Activated CD8-positive, alpha-beta T cell treated with anti-CD3 and anti-CD28 coated beads for 36 hours (primary cell): ENCODE results near the gene PLN. TPM values are rescaled to one million over a fixed set of nuclear protein-coding genes. Genes with fewer than 3 reads are reported as not detected.

Experiments
- ATAC-seq: fragments of 200-7000 bp; cut with Tn5 transposase; one replicate; pipeline ENCODE4 v1.10.0; 2021; ENCODE audit warnings: mild to moderate bottlenecking, moderate library complexity
- CTCF ChIA-PET: fragments of 350-600 bp; sonication (Branson Sonifier 250); formaldehyde crosslinking; loops from one replicate; lab custom pipeline; 2021; ENCODE audit warnings: antibody characterized with exemption; lab: Charles Lee
- POLR2A ChIA-PET: fragments of 350-600 bp; sonication (Branson Sonifier 250); formaldehyde crosslinking; loops from one replicate; lab custom pipeline; 2021; ENCODE audit warnings: antibody characterized with exemption; lab: Charles Lee
- DNase-seq: peaks from one replicate; pipeline ENCODE4 v3.0.0-alpha.2; 2020
- H3K27ac Mint-ChIP-seq: one replicate; pipeline ENCODE4 v1.8.0; 2021; ENCODE audit warnings: mild to moderate bottlenecking, mixed read lengths
- H3K27me3 Mint-ChIP-seq: one replicate; pipeline ENCODE4 v1.8.0; 2021; ENCODE audit warnings: mixed read lengths
- H3K36me3 Mint-ChIP-seq: one replicate; pipeline ENCODE4 v1.8.0; 2021; ENCODE audit warnings: low read depth, mixed read lengths
- H3K4me1 Mint-ChIP-seq: one replicate; pipeline ENCODE4 v1.8.0; 2021; ENCODE audit warnings: low read depth, mixed read lengths
- H3K4me3 Mint-ChIP-seq: one replicate; pipeline ENCODE4 v1.8.0; 2021; ENCODE audit warnings: mild to moderate bottlenecking, moderate library complexity, mixed read lengths
- H3K9me3 Mint-ChIP-seq: one replicate; pipeline ENCODE4 v1.8.0; 2021; ENCODE audit warnings: mixed read lengths
- CTCF ChIP-seq: fragments of 200-600 bp; IDR thresholded peaks from one replicate; pipeline ENCODE4 v1.8.0; 2022; ENCODE audit warnings: antibody characterized with exemption, mild to moderate bottlenecking
- intact Hi-C: fragments of 100-400 bp; cut with micrococcal nuclease; formaldehyde crosslinking; loops from one replicate; pipeline ENCODE4 v1.10.0; 2022
- total RNA-seq, 2 experiments: library from RNA; stranded (reverse); gene quantifications; one replicate each; pipeline ENCODE4 v1.2.3, GENCODE V29; 2021

The PLN gene
- total RNA-seq, 2 experiments from 2014 or later: not detected

GRCh38 chr6:118588626-118589025 lies 40.5 kb downstream of the PLN start:
- H3K9me3 Mint-ChIP-seq: peaks cover under 1% of the 10 kb centered on the region
- TF ChIP-seq CTCF: no peak
- ChIA-PET CTCF (interaction anchor here (1.4 kb wide), 1 partner anchor 30 kb away, joined by 3 read pairs; no protein-coding TSS in a partner anchor), POLR2A (no interaction called here)
- no peak overlapping the region for H3K4me3 Mint-ChIP-seq
- DNase-seq (no peak), ATAC-seq (no peak)
- intact Hi-C loops: no loop called here
- peaks cover 38% of the 10 kb centered on the region for H3K4me1 Mint-ChIP-seq
- no peaks in the 10 kb centered on the region for H3K27me3 Mint-ChIP-seq
- H3K27ac Mint-ChIP-seq: no peak overlapping the region
- H3K36me3 Mint-ChIP-seq: peaks cover 46% of the 10 kb centered on the region

GRCh38 chr6:118589186-118589585 lies 41.1 kb downstream of the PLN start:
- intact Hi-C loops: no loop called here
- Mint-ChIP-seq H3K36me3 (peaks cover 51% of the 10 kb centered on the region), H3K27me3 (no peaks in the 10 kb centered on the region), H3K9me3 (peaks cover 3% of the 10 kb centered on the region), H3K27ac (no peak overlapping the region), H3K4me1 (peaks cover 42% of the 10 kb centered on the region), H3K4me3 (no peak overlapping the region)
- POLR2A ChIA-PET: no interaction called here
- no peak for TF ChIP-seq CTCF
- CTCF ChIA-PET: no interaction called here
- DNase-seq (no peak), ATAC-seq (no peak)

GRCh38 chr6:118589649-118590365 lies 41.7 kb downstream of the PLN start:
- H3K4me3 Mint-ChIP-seq: no peak overlapping the region
- CTCF ChIA-PET: no interaction called here
- peaks cover 51% of the 10 kb centered on the region for H3K36me3 Mint-ChIP-seq
- peaks cover 42% of the 10 kb centered on the region for H3K4me1 Mint-ChIP-seq
- intact Hi-C loops: no loop called here
- ATAC-seq (no peak), DNase-seq (no peak)
- H3K9me3 Mint-ChIP-seq: peaks cover 3% of the 10 kb centered on the region
- H3K27me3 Mint-ChIP-seq: no peaks in the 10 kb centered on the region
- TF ChIP-seq CTCF: no peak
- POLR2A ChIA-PET: no interaction called here
- H3K27ac Mint-ChIP-seq: no peak overlapping the region

GRCh38 chr6:118591897-118592296 lies 43.8 kb downstream of the PLN start:
- Mint-ChIP-seq H3K4me1 (peaks cover 44% of the 10 kb centered on the region), H3K27me3 (no peaks in the 10 kb centered on the region), H3K27ac (no peak overlapping the region), H3K36me3 (peaks cover 50% of the 10 kb centered on the region), H3K9me3 (peaks cover 8% of the 10 kb centered on the region), H3K4me3 (no peak overlapping the region)
- no peak for DNase-seq
- no peak for ATAC-seq
- CTCF ChIA-PET: interaction anchor here (1.8 kb wide), 1 partner anchor 23 kb away, joined by 3 read pairs; no protein-coding TSS in a partner anchor
- intact Hi-C loops: no loop called here
- no peak for TF ChIP-seq CTCF
- POLR2A ChIA-PET: no interaction called here

GRCh38 chr6:118594877-118595276 lies 46.8 kb downstream of the PLN start:
- H3K27ac Mint-ChIP-seq: no peak overlapping the region
- intact Hi-C loops: no loop called here
- DNase-seq (no peak), ATAC-seq (no peak)
- H3K9me3 Mint-ChIP-seq: peaks cover 11% of the 10 kb centered on the region
- H3K27me3 Mint-ChIP-seq: no peaks in the 10 kb centered on the region
- H3K4me3 Mint-ChIP-seq: no peak overlapping the region
- ChIA-PET CTCF (interaction anchor here (1.6 kb wide), 1 partner anchor 14 kb away, joined by 5 read pairs; no protein-coding TSS in a partner anchor), POLR2A (no interaction called here)
- H3K4me1 Mint-ChIP-seq: peaks cover 54% of the 10 kb centered on the region
- peaks cover 57% of the 10 kb centered on the region for H3K36me3 Mint-ChIP-seq
- TF ChIP-seq CTCF: no peak
